Neuronal stem cell (in vitro differentiated cells): ENCODE results near the gene RGS6.

ENCODE experiments used
- DNase-seq: peaks from one replicate; pipeline ENCODE4 v3.0.0-alpha.2; 2013; ENCODE audit warnings: low spot score
- H2AFZ ChIP-seq: one replicate; pipeline ENCODE4 v1.6.1; 2013; ENCODE audit warnings: mild to moderate bottlenecking, low read length, inconsistent platforms
- H2AK5ac ChIP-seq: 2 replicates; pipeline ENCODE4 v1.6.1; 2013; ENCODE audit warnings: low read depth, mild to moderate bottlenecking, inconsistent platforms, low read length, moderate library complexity, mixed read lengths
- H2BK120ac ChIP-seq: 2 replicates; pipeline ENCODE4 v1.6.1; 2013; ENCODE audit warnings: low read depth, mild to moderate bottlenecking, inconsistent platforms, low read length, moderate library complexity, mixed read lengths
- H2BK12ac ChIP-seq: one replicate; pipeline ENCODE4 v1.6.1; 2013; ENCODE audit warnings: low read length, inconsistent platforms
- H2BK15ac ChIP-seq: 2 replicates; pipeline ENCODE4 v1.6.1; 2013; ENCODE audit warnings: mild to moderate bottlenecking, low read length, inconsistent platforms, mixed read lengths
- H2BK5ac ChIP-seq: one replicate; pipeline ENCODE4 v1.6.1; 2013; ENCODE audit warnings: inconsistent platforms, mild to moderate bottlenecking, low read length, moderate library complexity
- H3K14ac ChIP-seq: one replicate; pipeline ENCODE4 v1.6.1; 2013; ENCODE audit warnings: low read length, inconsistent platforms
- H3K18ac ChIP-seq: 2 replicates; pipeline ENCODE4 v1.6.1; 2013; ENCODE audit warnings: low read length, inconsistent platforms
- H3K23ac ChIP-seq: 2 replicates; pipeline ENCODE4 v1.6.1; 2013; ENCODE audit warnings: low read depth, mild to moderate bottlenecking, mixed read lengths, low read length, inconsistent platforms; ENCODE audit not compliant: poor library complexity
- H3K27ac ChIP-seq: replicated peaks from 3 replicates; pipeline ENCODE4 v1.5.1; 2013; ENCODE audit warnings: low read length, inconsistent platforms
- H3K27me3 ChIP-seq, 3 experiments: 2 replicates each; pipeline ENCODE4 v1.6.1; 2013; ENCODE audit warnings: low read length in 3 of 3, mild to moderate bottlenecking in 2 of 3, inconsistent platforms in 1 of 3, low read depth in 1 of 3, mixed read lengths in 1 of 3, moderate library complexity in 1 of 3; ENCODE audit not compliant: control insufficient read depth in 3 of 3, insufficient read depth in 3 of 3
- H3K36me3 ChIP-seq, 2 donors: replicated peaks in 1 of 2; 2 replicates each; pipeline ENCODE4 v1.6.1; 2013; ENCODE audit warnings: low read length in 2 of 2; ENCODE audit not compliant: control insufficient read depth in 2 of 2, insufficient read depth in 2 of 2
- H3K4ac ChIP-seq: 2 replicates; pipeline ENCODE4 v1.6.1; 2013; ENCODE audit warnings: inconsistent platforms, mild to moderate bottlenecking, low read length, moderate library complexity
- H3K4me1 ChIP-seq, 2 donors: 1 replicate in 1 of 2; 2 replicates in 1 of 2; pipeline ENCODE4 v1.6.1; 2013; ENCODE audit warnings: low read length in 2 of 2, low read depth in 1 of 2; ENCODE audit not compliant: control insufficient read depth in 2 of 2, insufficient read depth in 1 of 2
- H3K4me2 ChIP-seq: one replicate; pipeline ENCODE4 v1.6.1; 2013; ENCODE audit warnings: mild to moderate bottlenecking, low read length, inconsistent platforms; ENCODE audit not compliant: insufficient read depth, poor library complexity, severe bottlenecking
- H3K4me3 ChIP-seq, 2 donors: 2 replicates each; pipeline ENCODE4 v1.5.1; 2013; ENCODE audit warnings: low read length in 2 of 2, mild to moderate bottlenecking in 2 of 2, inconsistent platforms in 1 of 2, moderate library complexity in 1 of 2
- H3K79me1 ChIP-seq: one replicate; pipeline ENCODE4 v1.6.1; 2013; ENCODE audit warnings: low read depth, mild to moderate bottlenecking, inconsistent platforms, low read length, moderate library complexity
- H3K9ac ChIP-seq: one replicate; pipeline ENCODE4 v1.6.1; 2013; ENCODE audit warnings: mild to moderate bottlenecking, low read depth, low read length, inconsistent platforms; ENCODE audit not compliant: poor library complexity
- H3K9me3 ChIP-seq, 2 donors: replicated peaks in 1 of 2; 2 replicates each; pipeline versions ENCODE3 to v1.6.1; 2013; ENCODE audit warnings: low read length in 2 of 2, mild to moderate bottlenecking in 2 of 2, inconsistent platforms in 1 of 2, low read depth in 1 of 2, mixed read lengths in 1 of 2, moderate library complexity in 1 of 2; ENCODE audit not compliant: control insufficient read depth in 2 of 2, insufficient read depth in 1 of 2
- H4K8ac ChIP-seq: one replicate; pipeline ENCODE4 v1.6.1; 2013; ENCODE audit warnings: low read depth, mild to moderate bottlenecking, inconsistent platforms, low read length, moderate library complexity
- H4K91ac ChIP-seq: one replicate; pipeline ENCODE4 v1.6.1; 2013; ENCODE audit warnings: low read length, low read depth, mild to moderate bottlenecking, inconsistent platforms; ENCODE audit not compliant: poor library complexity
- WGBS, 2 donors: extraction: QIAGEN DNeasy Blood & Tissue Kit; methylation state at CpG; one replicate each; pipeline ENCODE4 v1.1.7; 2013; ENCODE audit warnings: missing lambda C conversion rate in 2 of 2, mixed read lengths in 1 of 2; ENCODE audit not compliant: insufficient read length in 2 of 2, insufficient replicate concordance in 1 of 2; ENCODE audit errors: extremely low coverage in 2 of 2; 5-methylcytosine and 5-hydroxymethylcytosine counted together

RGS6 gene

GRCh38 chr14:72182708-72183432, 250.6 kb downstream of the RGS6 start:
- H2BK15ac ChIP-seq, result no peak overlapping the region
- H2AFZ ChIP-seq, result no peak overlapping the region
- H3K4me3 ChIP-seq, result no peak overlapping the region
- H3K79me1 ChIP-seq, result no peaks in the 10 kb centered on the region
- H3K27me3 ChIP-seq, result no peaks in the 10 kb centered on the region
- no peak overlapping the region for H3K9ac ChIP-seq
- no peak overlapping the region for H3K14ac ChIP-seq
- peaks cover 4 to 6% of the 10 kb centered on the region in 2 donors for H3K4me1 ChIP-seq
- H3K36me3 ChIP-seq, result no peaks in the 10 kb centered on the region
- no peak overlapping the region for H3K18ac ChIP-seq
- no peak overlapping the region for H4K8ac ChIP-seq
- no peak for DNase-seq
- H3K4me2 ChIP-seq, result no peak overlapping the region
- H3K4ac ChIP-seq, result no peak overlapping the region
- no peak overlapping the region for H2BK5ac ChIP-seq
- no peak overlapping the region for H2AK5ac ChIP-seq
- no peak overlapping the region for H2BK120ac ChIP-seq
- H3K23ac ChIP-seq, result no peak overlapping the region
- H3K27ac ChIP-seq, result no peak overlapping the region
- no CpG with 5 or more reads among the region's 4 CpGs for WGBS, 2 donors
- no peak overlapping the region for H2BK12ac ChIP-seq
- H3K9me3 ChIP-seq, result no peaks in the 10 kb centered on the region
- no peak overlapping the region for H4K91ac ChIP-seq

DNA sequence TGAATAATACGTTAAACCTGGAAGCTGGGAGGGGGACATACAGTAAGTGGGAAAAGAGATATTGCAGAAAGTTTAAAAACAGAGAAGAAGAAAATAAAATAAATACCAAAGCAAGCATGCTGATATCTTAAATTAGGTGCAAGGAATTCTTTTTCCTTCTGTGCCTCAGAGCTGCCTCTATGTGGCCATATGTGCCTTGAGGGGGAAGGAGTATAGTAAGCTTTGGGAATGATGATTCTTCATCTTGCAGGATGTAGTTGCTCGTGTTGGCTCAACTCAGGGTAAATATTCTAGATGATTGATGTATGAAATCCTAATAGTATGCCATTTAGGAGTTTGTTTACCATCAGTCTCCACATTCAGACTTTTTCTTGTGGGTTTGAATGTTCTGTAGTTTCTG, 251.4 kb downstream of the RGS6 start:
- Histone ChIP-seq H3K14ac (no peak overlapping the region), H3K4ac (no peak overlapping the region), H3K18ac (no peak overlapping the region), H2BK5ac (no peak overlapping the region), H4K8ac (no peak overlapping the region), H2BK15ac (no peak overlapping the region), H3K4me3 (no peak overlapping the region), H2AFZ (no peak overlapping the region), H3K79me1 (no peaks in the 10 kb centered on the region), H2BK120ac (no peak overlapping the region), H3K9me3 (no peaks in the 10 kb centered on the region), H3K36me3 (no peaks in the 10 kb centered on the region), H2AK5ac (no peak overlapping the region), H3K27me3 (no peaks in the 10 kb centered on the region), H3K23ac (no peak overlapping the region), H3K4me1 (peaks cover 4 to 6% of the 10 kb centered on the region in 2 donors), H2BK12ac (no peak overlapping the region), H3K9ac (no peak overlapping the region), H4K91ac (no peak overlapping the region), H3K4me2 (no peak overlapping the region), H3K27ac (no peak overlapping the region)
- no peak for DNase-seq
- no CpG with 5 or more reads among the region's 2 CpGs for WGBS, 2 donors

DNA sequence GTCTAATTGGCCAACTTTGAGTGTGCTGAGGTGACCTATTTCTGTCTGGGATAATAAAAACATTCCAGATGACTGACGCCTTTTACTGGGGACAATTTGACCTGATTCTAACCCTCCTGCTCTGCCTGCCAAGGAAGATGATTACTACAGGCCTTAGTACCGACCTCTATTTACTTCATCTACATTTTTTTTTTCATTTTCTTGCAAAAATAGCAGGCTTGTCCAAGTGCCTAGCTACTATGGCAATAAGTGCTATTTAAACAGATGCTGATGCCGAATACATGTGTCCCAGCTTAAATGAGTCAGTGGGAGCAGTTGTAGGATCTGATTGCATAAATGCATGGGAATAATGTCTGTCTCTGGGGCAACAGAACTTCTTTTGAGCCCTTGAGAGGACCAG, 254.3 kb downstream of the RGS6 start:
- Histone ChIP-seq H3K4me1 (peaks cover 4 to 6% of the 10 kb centered on the region in 2 donors), H2AK5ac (no peak overlapping the region), H4K91ac (no peak overlapping the region)

DNA sequence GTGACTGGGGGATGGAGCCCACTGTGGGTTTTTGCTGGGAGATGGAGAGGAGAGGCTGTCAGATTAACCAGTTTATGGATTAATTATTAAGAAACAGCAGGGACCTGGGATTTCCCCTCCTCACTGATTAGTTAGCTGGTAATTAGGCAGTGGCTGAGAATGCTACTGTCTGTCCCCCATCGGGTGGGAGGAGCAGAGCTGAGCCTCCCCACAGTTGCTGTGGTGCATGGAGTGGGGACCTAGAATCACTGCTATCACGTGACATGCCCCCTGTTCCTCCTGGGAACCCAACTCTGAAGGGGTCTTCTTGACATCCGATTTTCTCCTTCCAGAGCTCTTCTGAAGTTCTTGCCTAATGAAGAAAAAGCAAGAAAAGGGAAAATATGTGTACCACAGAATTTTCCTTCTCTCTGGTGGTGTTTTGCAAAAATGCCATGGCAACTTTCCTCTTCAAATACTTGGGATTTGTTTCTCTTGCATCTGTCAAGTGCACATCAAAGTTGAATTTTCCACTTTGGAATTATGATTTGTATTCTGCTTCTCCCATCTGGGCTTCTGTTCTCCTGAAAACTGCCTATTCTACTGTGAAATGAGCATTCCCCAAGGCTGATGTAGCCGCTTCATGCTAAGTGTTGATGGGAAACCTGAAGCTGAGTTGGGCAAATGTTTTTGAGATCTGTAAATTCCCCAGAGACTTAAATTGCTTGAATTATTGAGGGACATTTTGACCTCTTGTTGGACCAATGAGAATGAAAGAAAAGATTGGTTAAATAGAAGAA, 264.2 kb downstream of the RGS6 start:
- Histone ChIP-seq H3K9ac (no peak overlapping the region), H3K36me3 (no peaks in the 10 kb centered on the region), H3K27ac (no peak overlapping the region), H3K4me1 (no peaks in the 10 kb centered on the region), H3K23ac (no peak overlapping the region), H4K91ac (no peak overlapping the region), H2BK15ac (no peak overlapping the region), H3K4ac (no peak overlapping the region), H2BK12ac (no peak overlapping the region), H3K9me3 (no peaks in the 10 kb centered on the region), H2AFZ (no peak overlapping the region), H2BK120ac (no peak overlapping the region), H3K18ac (no peak overlapping the region), H2BK5ac (no peak overlapping the region), H4K8ac (no peak overlapping the region), H3K14ac (no peak overlapping the region), H3K27me3 (no peaks in the 10 kb centered on the region), H3K4me3 (no peak overlapping the region), H3K79me1 (no peaks in the 10 kb centered on the region), H2AK5ac (no peak overlapping the region), H3K4me2 (no peak overlapping the region)
- DNase-seq, result no peak
- WGBS, 2 donors, result no CpG with 5 or more reads among the region's 4 CpGs

More for the DNA sequence above, 254.3 kb downstream of the RGS6 start:
- no peak overlapping the region for H2BK120ac ChIP-seq
- H3K27ac ChIP-seq, result no peak overlapping the region
- WGBS, 2 donors, result no CpG with 5 or more reads among the region's 3 CpGs
- H2BK12ac ChIP-seq, result no peak overlapping the region
- no peaks in the 10 kb centered on the region for H3K9me3 ChIP-seq
- no peak for DNase-seq
- H3K18ac ChIP-seq, result no peak overlapping the region
- H3K27me3 ChIP-seq, result peaks cover 0 to 2% (median 0%) of the 10 kb centered on the region in 3 experiments
- no peak overlapping the region for H3K9ac ChIP-seq
- no peak overlapping the region for H3K23ac ChIP-seq
- H3K14ac ChIP-seq, result no peak overlapping the region
- H3K4ac ChIP-seq, result no peak overlapping the region
- no peak overlapping the region for H3K4me2 ChIP-seq
- H3K36me3 ChIP-seq, result no peaks in the 10 kb centered on the region
- no peak overlapping the region for H2BK5ac ChIP-seq
- no peak overlapping the region for H2AFZ ChIP-seq
- no peaks in the 10 kb centered on the region for H3K79me1 ChIP-seq
- H4K8ac ChIP-seq, result no peak overlapping the region
- H2BK15ac ChIP-seq, result no peak overlapping the region
- H3K4me3 ChIP-seq, result no peak overlapping the region
